Effector memory CD8-positive, alpha-beta T cell (primary cell): ENCODE measurements around the gene CEP295NL.
"Not testable (repeated sequence)": the region's sequence is repeated elsewhere in the genome, so short reads cannot be mapped to it uniquely, and the experiment has no call there.

Experiments used
- ATAC-seq: fragments of 150-1000 bp; cut with Tn5 transposase; replicated peaks from 2 replicates; pipeline ENCODE4 v1.10.0; 2021; ENCODE audit warnings: mild to moderate bottlenecking, moderate library complexity
- DNase-seq, 3 experiments: peaks; one replicate each; pipeline ENCODE4 v3.0.0; 2021
- H3K27ac Mint-ChIP-seq, 2 donors: one replicate each; pipeline ENCODE4 v1.8.0; 2022; ENCODE audit warnings: mild to moderate bottlenecking in 2 of 2, mixed read lengths in 2 of 2, moderate library complexity in 2 of 2
- H3K27me3 Mint-ChIP-seq, 2 donors: one replicate each; pipeline ENCODE4 v1.8.0; 2022; ENCODE audit warnings: mixed read lengths in 2 of 2
- H3K36me3 Mint-ChIP-seq: one replicate; pipeline ENCODE4 v1.8.0; 2022; ENCODE audit warnings: mild to moderate bottlenecking, moderate library complexity, mixed read lengths; ENCODE audit not compliant: insufficient read depth
- H3K4me1 Mint-ChIP-seq, 2 donors: one replicate each; pipeline ENCODE4 v1.8.0; 2022; ENCODE audit warnings: low read depth in 2 of 2, mixed read lengths in 2 of 2
- H3K4me3 Mint-ChIP-seq, 2 donors: one replicate each; pipeline ENCODE4 v1.8.0; 2022; ENCODE audit warnings: mild to moderate bottlenecking in 2 of 2, mixed read lengths in 2 of 2, moderate library complexity in 2 of 2
- H3K9me3 Mint-ChIP-seq, 2 donors: one replicate each; pipeline ENCODE4 v1.8.0; 2022; ENCODE audit warnings: mixed read lengths in 2 of 2

The CEP295NL gene

GRCh38 chr17:78870621-78871020 is 32.4 kb downstream of the CEP295NL start:
- Mint-ChIP-seq H3K36me3 (peaks cover 3% of the 10 kb centered on the region), H3K4me3 (no peak overlapping the region), H3K4me1 (peaks cover 2 to 3% of the 10 kb centered on the region in 2 donors), H3K9me3 (no peaks in the 10 kb centered on the region), H3K27ac (no peak overlapping the region), H3K27me3 (peaks cover 8 to 21% of the 10 kb centered on the region in 2 donors)
- DNase-seq: no peak
- ATAC-seq: no peak

DNA sequence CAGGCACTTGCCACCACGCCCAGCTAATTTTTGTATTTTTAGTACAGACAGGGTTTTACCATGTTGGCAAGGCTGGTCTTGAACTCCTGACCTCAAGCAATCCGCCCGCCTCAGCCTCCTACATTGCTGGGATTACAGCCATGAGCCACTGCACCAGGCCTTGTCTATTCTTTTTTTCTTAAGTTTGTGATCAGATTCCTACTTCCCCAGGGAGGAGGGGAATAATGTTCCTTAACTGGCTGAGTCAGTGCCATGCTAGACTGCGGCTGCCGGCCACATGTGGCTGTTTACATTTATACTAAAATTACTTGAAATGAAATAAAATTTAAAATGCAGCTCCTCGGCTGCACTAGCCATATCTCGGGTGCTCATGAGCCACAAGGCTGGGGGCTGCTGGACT is 34.6 kb downstream of the CEP295NL start:
- Mint-ChIP-seq H3K27ac (no peak overlapping the region), H3K9me3 (no peaks in the 10 kb centered on the region), H3K4me3 (no peak overlapping the region), H3K36me3 (peaks cover 3% of the 10 kb centered on the region), H3K4me1 (peaks cover 3 to 4% of the 10 kb centered on the region in 2 donors), H3K27me3 (peaks cover 23 to 38% of the 10 kb centered on the region in 2 donors)
- no peak for DNase-seq
- no peak for ATAC-seq

DNA sequence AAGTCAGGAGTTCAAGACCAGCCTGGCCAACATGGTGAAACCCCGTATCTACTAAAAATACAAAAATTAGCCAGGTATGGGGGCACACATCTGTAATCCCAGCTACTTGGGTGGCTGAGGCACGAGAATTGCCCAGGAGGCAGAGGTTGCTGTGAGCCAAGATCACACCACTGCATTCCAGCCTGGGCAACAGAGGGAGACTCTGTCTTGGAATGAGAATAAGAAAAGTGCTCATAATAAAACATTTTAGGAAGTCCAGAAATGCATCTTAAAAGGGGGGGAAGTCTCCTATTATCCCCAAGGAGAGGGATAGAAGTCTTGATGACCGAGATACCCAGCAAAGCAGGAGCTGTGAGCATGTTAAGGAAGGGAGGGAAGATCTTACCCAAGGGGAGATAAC is 36.0 kb downstream of the CEP295NL start:
- not testable (repeated sequence) for H3K27ac Mint-ChIP-seq

GRCh38 chr17:78865682-78866390 is 37.2 kb downstream of the CEP295NL start:
- no peak overlapping the region for H3K27ac Mint-ChIP-seq
- no peak overlapping the region for H3K4me3 Mint-ChIP-seq
- H3K4me1 Mint-ChIP-seq: peaks cover 3 to 4% of the 10 kb centered on the region in 2 donors
- peak; percentile 70 for ATAC-seq
- DNase-seq: peak; percentile 60 to 66 (median 61)
- no peaks in the 10 kb centered on the region for H3K9me3 Mint-ChIP-seq
- peaks cover 27 to 41% of the 10 kb centered on the region in 2 donors for H3K27me3 Mint-ChIP-seq
- H3K36me3 Mint-ChIP-seq: peaks cover 3% of the 10 kb centered on the region

More for the DNA sequence above, 36.0 kb downstream of the CEP295NL start:
- DNase-seq, H3K4me1 Mint-ChIP-seq, H3K9me3 Mint-ChIP-seq, ATAC-seq, H3K36me3 Mint-ChIP-seq, H3K4me3 Mint-ChIP-seq: not testable (repeated sequence)
- peaks cover 24 to 41% of the 10 kb centered on the region in 2 donors for H3K27me3 Mint-ChIP-seq

DNA sequence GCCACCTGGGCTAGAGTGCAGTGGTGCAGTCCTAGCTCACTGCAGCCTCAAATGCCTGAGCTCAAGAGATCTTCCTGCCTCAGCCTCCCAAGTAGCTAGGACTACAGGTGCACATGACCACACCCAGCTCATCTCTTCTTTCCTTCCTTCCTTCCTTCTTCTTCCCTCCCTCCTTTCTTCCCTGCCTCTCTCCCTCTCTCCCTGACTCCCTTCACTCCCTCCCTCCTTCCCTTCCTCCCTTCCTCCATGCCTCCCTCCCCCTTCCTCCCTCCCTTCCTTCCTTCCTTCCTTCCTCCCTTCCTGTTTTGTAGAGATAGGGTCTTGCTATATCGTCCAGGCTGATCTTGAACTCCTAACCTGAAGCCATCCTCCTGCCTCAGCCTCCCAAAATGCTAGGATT is 38.9 kb downstream of the CEP295NL start:
- no peak overlapping the region for H3K27ac Mint-ChIP-seq
- H3K4me3 Mint-ChIP-seq: no peak overlapping the region
- H3K36me3 Mint-ChIP-seq: peaks cover 3% of the 10 kb centered on the region
- no peak for DNase-seq
- peaks cover 3 to 4% of the 10 kb centered on the region in 2 donors for H3K4me1 Mint-ChIP-seq
- H3K27me3 Mint-ChIP-seq: peaks cover 27 to 41% of the 10 kb centered on the region in 2 donors
- H3K9me3 Mint-ChIP-seq: no peaks in the 10 kb centered on the region
- no peak for ATAC-seq

DNA sequence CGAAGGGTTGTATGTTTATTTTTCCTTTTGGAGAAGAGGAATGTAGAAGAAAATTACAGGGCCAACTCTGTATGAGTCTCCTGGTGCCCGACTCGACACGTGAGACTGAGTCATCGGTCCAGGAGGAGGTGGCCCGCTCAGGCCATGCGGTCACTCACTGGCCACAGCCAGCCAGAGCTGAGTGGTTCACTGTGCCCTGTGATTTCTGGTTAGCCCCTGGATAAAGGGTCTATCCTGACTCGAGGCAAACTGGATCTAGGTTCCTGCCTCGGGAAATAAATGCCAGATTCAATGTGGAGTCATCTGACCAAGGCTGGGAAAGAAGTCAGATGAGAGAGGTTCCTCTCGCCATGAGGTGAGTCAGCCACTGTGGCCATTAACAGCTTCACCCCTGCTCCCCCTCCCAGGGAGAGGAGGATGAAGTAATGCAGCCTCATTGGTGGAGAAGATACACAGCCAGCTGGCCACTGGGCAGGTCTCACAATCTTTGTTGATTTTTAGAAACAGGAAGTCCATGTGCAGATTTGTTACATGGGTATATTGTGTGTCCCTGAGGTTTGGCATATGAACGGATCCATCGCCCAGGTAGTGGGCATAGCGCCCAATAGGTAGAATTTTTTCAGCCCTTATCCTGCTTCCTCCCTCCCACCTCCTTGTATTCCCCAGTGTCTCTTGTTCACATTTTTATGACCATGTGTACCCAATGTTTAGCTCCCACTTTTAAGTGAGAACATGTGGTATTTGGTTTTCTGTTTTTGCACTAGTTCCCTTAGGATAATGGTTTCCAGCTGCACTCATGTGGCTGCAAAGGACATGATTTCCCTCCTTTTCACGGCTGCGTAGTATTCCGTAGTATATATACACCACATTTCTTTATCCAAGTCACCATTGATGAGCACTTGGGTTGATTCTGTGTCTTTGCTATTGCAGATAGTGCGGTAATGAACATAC is 40.7 kb downstream of the CEP295NL start:
- H3K27ac Mint-ChIP-seq: no peak overlapping the region
- peaks cover 20 to 30% of the 10 kb centered on the region in 2 donors for H3K27me3 Mint-ChIP-seq
- H3K4me3 Mint-ChIP-seq: no peak overlapping the region
- H3K9me3 Mint-ChIP-seq: no peaks in the 10 kb centered on the region
- H3K4me1 Mint-ChIP-seq: peaks cover 3 to 4% of the 10 kb centered on the region in 2 donors
- H3K36me3 Mint-ChIP-seq: no peaks in the 10 kb centered on the region
- ATAC-seq: peak; percentile 45
- DNase-seq: no peak

GRCh38 chr17:78861229-78861628 is 41.8 kb downstream of the CEP295NL start:
- ATAC-seq: no peak
- no peaks in the 10 kb centered on the region for H3K9me3 Mint-ChIP-seq
- H3K4me3 Mint-ChIP-seq: no peak overlapping the region
- DNase-seq: no peak
- H3K4me1 Mint-ChIP-seq: peaks cover 3 to 4% of the 10 kb centered on the region in 2 donors
- peaks cover 25 to 35% of the 10 kb centered on the region in 2 donors for H3K27me3 Mint-ChIP-seq
- H3K36me3 Mint-ChIP-seq: no peaks in the 10 kb centered on the region
- no peak overlapping the region for H3K27ac Mint-ChIP-seq

GRCh38 chr17:78859051-78859450 is 44.0 kb downstream of the CEP295NL start:
- Mint-ChIP-seq H3K36me3 (no peaks in the 10 kb centered on the region), H3K9me3 (no peaks in the 10 kb centered on the region), H3K27ac (no peak overlapping the region), H3K4me1 (no peaks in the 10 kb centered on the region), H3K4me3 (no peak overlapping the region), H3K27me3 (peaks cover 24 to 32% of the 10 kb centered on the region in 2 donors)
- DNase-seq (no peak), ATAC-seq (no peak)

DNA sequence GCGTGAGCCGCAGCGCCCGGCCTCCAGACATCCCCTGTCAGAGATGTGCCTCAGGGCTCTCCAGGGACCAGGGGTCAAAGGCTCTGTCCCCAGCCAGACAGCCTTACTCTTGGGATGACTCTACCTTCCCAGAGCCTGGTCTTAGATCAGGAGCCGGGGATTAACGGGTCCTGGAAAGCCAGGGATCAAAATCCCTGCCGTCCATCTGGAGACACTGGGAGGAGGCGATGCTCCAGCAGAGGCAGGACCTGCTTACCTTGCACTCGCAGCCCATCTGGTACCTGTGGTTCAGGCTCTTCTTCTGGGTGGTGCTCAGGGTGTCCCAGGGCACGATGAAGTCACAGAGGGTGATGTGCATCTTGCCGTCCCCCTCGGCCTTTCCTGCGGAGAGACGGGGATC is 45.7 kb downstream of the CEP295NL start:
- H3K4me1 Mint-ChIP-seq: no peaks in the 10 kb centered on the region
- H3K27me3 Mint-ChIP-seq: peaks cover 22 to 23% of the 10 kb centered on the region in 2 donors
- H3K4me3 Mint-ChIP-seq: no peak overlapping the region
- no peak for ATAC-seq
- H3K27ac Mint-ChIP-seq: no peak overlapping the region
- no peaks in the 10 kb centered on the region for H3K36me3 Mint-ChIP-seq
- no peak for DNase-seq
- H3K9me3 Mint-ChIP-seq: no peaks in the 10 kb centered on the region

- ATAC-seq (no peak), DNase-seq (no peak)
- no peaks in the 10 kb centered on the region for H3K36me3 Mint-ChIP-seq
- no peak overlapping the region for H3K27ac Mint-ChIP-seq
- no peaks in the 10 kb centered on the region for H3K4me1 Mint-ChIP-seq
- no peaks in the 10 kb centered on the region for H3K9me3 Mint-ChIP-seq
- no peak overlapping the region for H3K4me3 Mint-ChIP-seq
- H3K27me3 Mint-ChIP-seq: peaks cover 19 to 23% of the 10 kb centered on the region in 2 donors
Measured at GRCh38 chr17:78855561-78856165, 47.3 kb downstream of the CEP295NL start.

- no peak overlapping the region for H3K4me3 Mint-ChIP-seq
- ATAC-seq (no peak), DNase-seq (no peak)
- no peaks in the 10 kb centered on the region for H3K36me3 Mint-ChIP-seq
- H3K27me3 Mint-ChIP-seq: peaks cover 19 to 23% of the 10 kb centered on the region in 2 donors
- H3K9me3 Mint-ChIP-seq: no peaks in the 10 kb centered on the region
- H3K27ac Mint-ChIP-seq: no peak overlapping the region
- H3K4me1 Mint-ChIP-seq: no peaks in the 10 kb centered on the region
Measured at GRCh38 chr17:78854508-78854907, 48.5 kb downstream of the CEP295NL start.

- Mint-ChIP-seq H3K9me3 (no peaks in the 10 kb centered on the region), H3K27ac (no peak overlapping the region), H3K4me3 (no peak overlapping the region), H3K36me3 (no peaks in the 10 kb centered on the region), H3K4me1 (no peaks in the 10 kb centered on the region), H3K27me3 (peaks cover 19 to 23% of the 10 kb centered on the region in 2 donors)
- ATAC-seq (no peak), DNase-seq (no peak)
Measured at GRCh38 chr17:78853926-78854394, 49.0 kb downstream of the CEP295NL start.

DNA sequence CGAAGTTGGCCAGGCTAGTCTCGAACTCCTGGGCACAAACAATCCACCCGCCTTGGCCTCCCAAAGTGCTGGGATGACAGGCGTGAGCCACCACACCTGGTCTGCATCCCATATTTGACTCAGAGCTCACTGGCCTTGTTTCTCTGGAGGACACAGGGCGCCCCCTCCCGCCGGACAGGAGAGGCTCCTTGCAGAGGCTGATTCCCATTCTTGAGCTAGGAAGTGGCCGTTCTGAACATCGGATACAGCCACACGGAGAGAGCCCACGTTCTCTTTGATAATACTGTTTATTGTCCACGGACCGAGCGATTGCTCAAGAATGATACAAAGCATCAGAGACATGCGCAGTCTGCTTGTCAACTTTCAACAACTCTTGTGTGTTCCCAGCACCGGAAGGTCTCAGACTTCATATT is 50.3 kb downstream of the CEP295NL start:
- Mint-ChIP-seq H3K9me3 (no peaks in the 10 kb centered on the region), H3K4me1 (no peaks in the 10 kb centered on the region), H3K27ac (no peak overlapping the region), H3K4me3 (no peak overlapping the region), H3K27me3 (peaks cover 19 to 23% of the 10 kb centered on the region in 2 donors), H3K36me3 (no peaks in the 10 kb centered on the region)
- ATAC-seq: no peak
- no peak for DNase-seq
